Measurements from ENCODE around the gene PCK1.

PCK1 gene

DNA sequence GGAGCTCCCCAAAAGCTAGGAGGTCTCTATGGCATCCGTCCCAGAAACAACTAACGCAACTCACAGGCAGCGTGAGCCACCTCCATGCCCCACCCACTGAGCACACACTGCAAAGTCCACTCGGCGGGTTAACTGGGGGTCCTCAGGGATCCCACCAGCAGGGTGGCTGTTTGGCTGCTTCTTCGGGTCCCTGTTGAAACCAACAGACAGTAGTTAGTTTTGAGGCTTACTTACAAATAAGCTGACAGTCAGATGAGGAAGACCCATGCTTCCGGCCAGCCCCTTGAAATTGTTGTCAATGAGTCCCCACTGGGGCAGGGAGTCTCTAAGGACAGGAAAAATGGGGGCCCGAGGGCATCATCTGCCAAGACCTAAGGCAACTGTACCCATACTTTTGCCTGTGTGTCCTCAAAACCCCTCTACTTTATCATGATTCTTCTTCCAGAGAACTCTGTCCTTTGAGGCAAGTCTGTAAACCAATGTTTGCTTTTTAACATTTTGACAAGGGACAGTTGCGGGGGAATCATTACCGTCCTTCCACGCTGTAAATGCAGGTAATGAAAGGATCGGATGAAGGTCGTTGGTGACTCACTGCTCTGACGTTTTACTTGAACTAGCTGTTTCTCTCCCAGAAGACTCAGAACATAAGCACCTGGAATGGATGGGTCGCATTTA lies 2.2 kb upstream of the PCK1 start:
- no peaks in the 10 kb centered on the region for H3K9me2 ChIP-seq (replicated peaks; ENCODE audit: control insufficient read depth, low read length)
- H3K79me2 ChIP-seq (ENCODE audit: control insufficient read depth, low read length): no peaks in the 10 kb centered on the region
- no peak overlapping the region for H3K4me2 ChIP-seq (ENCODE audit: low read length)
- peaks cover 3% of the 10 kb centered on the region; the same call in 1 of the 2 replicates for H4K20me1 ChIP-seq (ENCODE audit: control insufficient read depth, insufficient read depth, low read depth, low read length)
- TF ChIP-seq EZH2phosphoT487 (IDR thresholded peaks at IDR 0.05; ENCODE audit: borderline replicate concordance, low read length): no peak
- TF ChIP-seq, protein P1, sequence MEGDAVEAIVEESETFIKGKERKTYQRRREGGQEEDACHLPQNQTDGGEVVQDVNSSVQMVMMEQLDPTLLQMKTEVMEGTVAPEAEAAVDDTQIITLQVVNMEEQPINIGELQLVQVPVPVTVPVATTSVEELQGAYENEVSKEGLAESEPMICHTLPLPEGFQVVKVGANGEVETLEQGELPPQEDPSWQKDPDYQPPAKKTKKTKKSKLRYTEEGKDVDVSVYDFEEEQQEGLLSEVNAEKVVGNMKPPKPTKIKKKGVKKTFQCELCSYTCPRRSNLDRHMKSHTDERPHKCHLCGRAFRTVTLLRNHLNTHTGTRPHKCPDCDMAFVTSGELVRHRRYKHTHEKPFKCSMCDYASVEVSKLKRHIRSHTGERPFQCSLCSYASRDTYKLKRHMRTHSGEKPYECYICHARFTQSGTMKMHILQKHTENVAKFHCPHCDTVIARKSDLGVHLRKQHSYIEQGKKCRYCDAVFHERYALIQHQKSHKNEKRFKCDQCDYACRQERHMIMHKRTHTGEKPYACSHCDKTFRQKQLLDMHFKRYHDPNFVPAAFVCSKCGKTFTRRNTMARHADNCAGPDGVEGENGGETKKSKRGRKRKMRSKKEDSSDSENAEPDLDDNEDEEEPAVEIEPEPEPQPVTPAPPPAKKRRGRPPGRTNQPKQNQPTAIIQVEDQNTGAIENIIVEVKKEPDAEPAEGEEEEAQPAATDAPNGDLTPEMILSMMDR (IDR thresholded peaks at IDR 0.05; ENCODE audit: low read depth, low read length, poor library complexity, severe bottlenecking): no peak
- no peaks in the 10 kb centered on the region for H3K9me3 ChIP-seq (ENCODE audit: control insufficient read depth, insufficient read depth, low read length)
- H3K27ac ChIP-seq (ENCODE audit: low read depth, low read length): no peak overlapping the region
- no peaks in the 10 kb centered on the region for H3K4me1 ChIP-seq (ENCODE audit: control insufficient read depth, low read length)
- no peaks in the 10 kb centered on the region for H3F3A ChIP-seq (ENCODE audit: control insufficient read depth, insufficient read depth)
- no peak overlapping the region for H3K4me3 ChIP-seq (ENCODE audit: low read length)
- no peaks in the 10 kb centered on the region for H3K36me3 ChIP-seq (ENCODE audit: control insufficient read depth, low read length)
- H3K27me3 ChIP-seq (ENCODE audit: control insufficient read depth, low read length): peaks cover 54% of the 10 kb centered on the region

DNA sequence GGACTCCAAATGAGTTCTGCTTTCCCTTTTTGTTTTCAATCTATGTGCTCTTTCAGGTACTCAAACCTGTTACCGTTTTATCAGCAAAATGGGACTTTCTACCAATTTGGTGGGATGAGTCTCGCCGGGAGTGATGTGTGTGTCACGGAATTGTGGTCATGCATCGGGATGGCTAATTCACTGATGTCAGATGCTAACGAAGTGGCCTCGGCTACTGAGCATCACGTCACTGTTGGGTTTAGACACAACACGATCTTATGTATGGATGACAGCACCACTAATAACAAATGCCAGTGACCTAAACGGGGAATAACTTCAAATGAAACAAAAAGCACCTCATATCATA lies 1.6 kb upstream of the PCK1 start:
- H3K9me2 ChIP-seq (replicated peaks; ENCODE audit: control insufficient read depth, low read length): no peaks in the 10 kb centered on the region
- no peak overlapping the region for H3K4me3 ChIP-seq (ENCODE audit: low read length)
- peaks cover 3% of the 10 kb centered on the region; the same call in 1 of the 2 replicates for H4K20me1 ChIP-seq (ENCODE audit: control insufficient read depth, insufficient read depth, low read depth, low read length)
- TF ChIP-seq EZH2phosphoT487 (IDR thresholded peaks at IDR 0.05; ENCODE audit: borderline replicate concordance, low read length): no peak
- TF ChIP-seq, protein P1 (IDR thresholded peaks at IDR 0.05; ENCODE audit: low read depth, low read length, poor library complexity, severe bottlenecking): no peak
- no peaks in the 10 kb centered on the region for H3K4me1 ChIP-seq (ENCODE audit: control insufficient read depth, low read length)
- H3K9me3 ChIP-seq (ENCODE audit: control insufficient read depth, insufficient read depth, low read length): no peaks in the 10 kb centered on the region
- no peaks in the 10 kb centered on the region for H3K36me3 ChIP-seq (ENCODE audit: control insufficient read depth, low read length)
- no peak overlapping the region for H3K4me2 ChIP-seq (ENCODE audit: low read length)
- H3K79me2 ChIP-seq (ENCODE audit: control insufficient read depth, low read length): no peaks in the 10 kb centered on the region
- H3F3A ChIP-seq (ENCODE audit: control insufficient read depth, insufficient read depth): no peaks in the 10 kb centered on the region
- H3K27ac ChIP-seq (ENCODE audit: low read depth, low read length): no peak overlapping the region
- H3K27me3 ChIP-seq (ENCODE audit: control insufficient read depth, low read length): peaks cover 50% of the 10 kb centered on the region

DNA sequence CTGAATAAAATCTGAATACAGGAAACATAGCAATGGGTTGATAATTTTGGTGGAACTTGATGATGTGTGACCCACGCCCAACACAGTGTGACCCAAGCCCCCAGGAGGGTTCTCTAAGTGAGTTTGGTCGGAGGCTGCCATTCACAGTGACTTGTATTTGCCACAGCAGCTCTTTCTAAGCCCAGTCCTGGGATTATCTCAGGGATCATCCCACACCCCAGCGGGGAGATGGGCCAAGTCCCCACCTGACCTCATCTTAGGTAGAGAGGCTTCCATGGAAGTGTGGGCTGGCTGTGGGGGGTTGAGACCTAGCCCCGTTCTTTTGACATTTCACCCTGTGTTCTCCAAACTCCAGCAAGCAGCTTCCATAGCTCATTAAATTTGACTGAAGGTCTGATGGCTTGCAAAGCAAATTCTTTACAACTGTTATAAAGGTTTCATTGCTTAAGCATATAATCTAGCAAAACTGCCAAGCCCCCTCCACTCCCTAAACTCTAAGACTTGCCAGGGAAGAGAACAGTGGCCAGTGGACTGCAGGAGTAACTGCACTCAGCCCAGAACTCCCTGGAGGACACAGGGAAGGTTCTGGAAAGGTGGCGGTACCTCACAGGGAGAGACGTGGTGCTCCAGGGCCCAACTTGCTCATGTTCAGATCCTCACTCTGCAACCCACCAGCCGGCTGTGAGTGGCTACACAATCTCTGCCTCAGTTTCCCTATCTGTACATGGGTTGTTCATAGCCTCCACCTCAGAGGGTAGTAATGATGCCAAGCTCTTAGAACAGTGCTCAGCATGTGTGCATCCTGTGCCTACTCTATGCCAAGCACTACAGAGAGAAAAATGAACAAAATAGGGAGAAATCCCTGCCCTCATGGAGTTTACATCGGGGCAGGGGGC lies 1.0 kb upstream of the PCK1 start:
- Histone ChIP-seq H3K9me2 (replicated peaks; ENCODE audit: control insufficient read depth, low read length) (no peaks in the 10 kb centered on the region), H3K4me2 (ENCODE audit: low read length) (no peak overlapping the region), H3K27ac (ENCODE audit: low read depth, low read length) (no peak overlapping the region), H3K4me3 (ENCODE audit: low read length) (no peak overlapping the region), H3K36me3 (ENCODE audit: control insufficient read depth, low read length) (no peaks in the 10 kb centered on the region), H3K27me3 (ENCODE audit: control insufficient read depth, low read length) (peaks cover 46% of the 10 kb centered on the region), H3F3A (ENCODE audit: control insufficient read depth, insufficient read depth) (no peaks in the 10 kb centered on the region), H3K4me1 (ENCODE audit: control insufficient read depth, low read length) (no peaks in the 10 kb centered on the region), H4K20me1 (ENCODE audit: control insufficient read depth, insufficient read depth, low read depth, low read length) (peaks cover 3% of the 10 kb centered on the region; the same call in 1 of the 2 replicates), H3K9me3 (ENCODE audit: control insufficient read depth, insufficient read depth, low read length) (no peaks in the 10 kb centered on the region), H3K79me2 (ENCODE audit: control insufficient read depth, low read length) (no peaks in the 10 kb centered on the region)
- TF ChIP-seq EZH2phosphoT487 (IDR thresholded peaks at IDR 0.05; ENCODE audit: borderline replicate concordance, low read length): no peak
- TF ChIP-seq, protein P1 (IDR thresholded peaks at IDR 0.05; ENCODE audit: low read depth, low read length, poor library complexity, severe bottlenecking): no peak

Measured in DOHH2 (cell line).